Spleen (tissue), 7 donors: Measurements from ENCODE around the gene SLC23A2.

Experiments used
- POLR2A ChIP-seq, 3 donors: fragments of 450-650 bp; IDR thresholded peaks; one replicate each; pipeline ENCODE4 v1.5.1; 2017; ENCODE audit warnings: antibody characterized with exemption in 3 of 3, mild to moderate bottlenecking in 1 of 3
- POLR2AphosphoS5 ChIP-seq, 3 donors: sonication (generic); formaldehyde crosslinking; IDR thresholded peaks; one replicate each; pipeline ENCODE4 v1.5.1; 2017; ENCODE audit warnings: antibody characterized with exemption in 3 of 3
- TF ChIP-seq, protein P1 (sequence below), 11 experiments: fragments of 200-600 bp in 7 of 11; fragments of 450-650 bp in 4 of 11; sonication (generic) in 4 of 11; IDR thresholded peaks in 8 of 11; conservative IDR thresholded peaks in 3 of 11; 1 replicate in 7 of 11; 2 replicates in 4 of 11; pipeline versions ENCODE4 v1.4.0 to v1.8.0; 2016 to 2021; ENCODE audit warnings: antibody characterized with exemption in 11 of 11, inconsistent platforms in 4 of 11, mild to moderate bottlenecking in 1 of 11
- donor health status: DM: no; HTN: no; CAD: no; lungs with moderate emphysema.
- donor health status: DM: no; HTN: no; CAD: no.
- donor health status: DM: no; HTN: no; CAD: no.

DNA sequence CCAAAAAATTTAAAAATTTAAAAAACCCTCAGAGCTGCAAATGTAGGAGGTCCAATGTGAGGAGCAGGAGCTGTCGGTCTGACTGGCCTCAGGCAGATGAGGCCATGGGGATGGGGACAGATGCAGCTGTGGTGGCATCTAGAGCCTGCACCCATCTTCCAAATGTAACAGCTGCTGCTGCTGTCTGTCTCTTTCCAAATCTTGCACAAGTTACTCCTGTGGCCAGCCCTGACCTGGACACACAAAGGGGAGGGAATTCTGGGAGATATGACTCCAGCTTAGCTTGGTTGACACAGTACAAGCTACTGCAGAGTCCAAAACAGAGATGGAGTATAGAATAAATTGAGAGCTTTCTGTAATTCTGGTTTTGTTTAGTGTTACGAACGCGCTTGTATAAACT lies 164.4 kb downstream of the SLC23A2 start:
- TF ChIP-seq, protein P1, sequence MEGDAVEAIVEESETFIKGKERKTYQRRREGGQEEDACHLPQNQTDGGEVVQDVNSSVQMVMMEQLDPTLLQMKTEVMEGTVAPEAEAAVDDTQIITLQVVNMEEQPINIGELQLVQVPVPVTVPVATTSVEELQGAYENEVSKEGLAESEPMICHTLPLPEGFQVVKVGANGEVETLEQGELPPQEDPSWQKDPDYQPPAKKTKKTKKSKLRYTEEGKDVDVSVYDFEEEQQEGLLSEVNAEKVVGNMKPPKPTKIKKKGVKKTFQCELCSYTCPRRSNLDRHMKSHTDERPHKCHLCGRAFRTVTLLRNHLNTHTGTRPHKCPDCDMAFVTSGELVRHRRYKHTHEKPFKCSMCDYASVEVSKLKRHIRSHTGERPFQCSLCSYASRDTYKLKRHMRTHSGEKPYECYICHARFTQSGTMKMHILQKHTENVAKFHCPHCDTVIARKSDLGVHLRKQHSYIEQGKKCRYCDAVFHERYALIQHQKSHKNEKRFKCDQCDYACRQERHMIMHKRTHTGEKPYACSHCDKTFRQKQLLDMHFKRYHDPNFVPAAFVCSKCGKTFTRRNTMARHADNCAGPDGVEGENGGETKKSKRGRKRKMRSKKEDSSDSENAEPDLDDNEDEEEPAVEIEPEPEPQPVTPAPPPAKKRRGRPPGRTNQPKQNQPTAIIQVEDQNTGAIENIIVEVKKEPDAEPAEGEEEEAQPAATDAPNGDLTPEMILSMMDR (IDR thresholded peaks at IDR 0.05 in 8 of 11, conservative IDR thresholded peaks at IDR 0.05 in 3 of 11): no peak
- TF ChIP-seq POLR2A (IDR thresholded peaks at IDR 0.05): no peak
- no peak for TF ChIP-seq POLR2AphosphoS5 (IDR thresholded peaks at IDR 0.05)
